Erythroblast (primary cell): ENCODE measurements around the gene EPB41L1.

Experiments
- GATA1 ChIP-seq: IDR thresholded peaks from 2 replicates; pipeline ENCODE4 v1.6.1; 2011; ENCODE audit warnings: low read depth, mild to moderate bottlenecking, control low read depth, low read length, moderate library complexity
- POLR2A ChIP-seq: IDR thresholded peaks from 2 replicates; pipeline ENCODE4 v1.6.1; 2011; ENCODE audit warnings: mild to moderate bottlenecking, low read length

DNA sequence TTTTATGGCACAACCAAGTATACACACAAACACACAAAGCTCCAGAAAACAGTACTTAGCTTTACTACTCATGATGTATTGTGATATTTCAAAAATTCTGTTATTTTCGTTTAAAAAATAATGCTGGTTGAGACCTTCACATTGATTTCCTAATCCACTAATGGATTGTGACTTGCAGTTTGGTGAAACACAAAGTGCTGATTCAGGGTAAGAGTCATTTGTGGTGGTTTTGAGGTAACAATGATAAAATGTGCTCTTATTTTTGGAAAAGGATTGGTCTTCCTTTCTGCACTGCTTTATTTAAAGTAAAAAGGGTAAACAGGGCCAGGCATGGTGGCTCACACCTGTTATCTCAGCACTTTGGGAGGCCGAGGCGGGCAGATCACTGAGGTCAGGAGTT lies 83.6 kb downstream of the EPB41L1 start:
- TF ChIP-seq POLR2A (no peak), GATA1 (no peak)
